Spleen (tissue), 11 donors: ENCODE data around the gene SLC24A3. TPM values are rescaled to one million over a fixed set of nuclear protein-coding genes. Genes with fewer than 3 reads are reported as not detected.

Source experiments
- DNase-seq: peaks from one replicate; pipeline ENCODE4 v3.0.0-alpha.2; 2020
- H3K27ac ChIP-seq, 8 donors: fragments of 200-600 bp; sonication (generic) in 7 of 8; 1 replicate in 4 of 8; 2 replicates in 4 of 8; pipeline versions ENCODE4 v1.5.0 to v1.8.0; 2016 to 2021; ENCODE audit warnings: inconsistent platforms in 4 of 8, mild to moderate bottlenecking in 4 of 8, moderate library complexity in 1 of 8
- H3K27me3 ChIP-seq, 7 donors: fragments of 200-600 bp; sonication (generic) in 6 of 7; replicated peaks in 1 of 7; 1 replicate in 4 of 7; 2 replicates in 3 of 7; pipeline versions ENCODE4 v1.5.0 to v1.8.0; 2016 to 2021; ENCODE audit warnings: inconsistent platforms in 3 of 7, mild to moderate bottlenecking in 1 of 7
- H3K36me3 ChIP-seq, 6 donors: fragments of 200-600 bp; sonication (generic) in 5 of 6; 1 replicate in 4 of 6; 2 replicates in 2 of 6; pipeline versions ENCODE4 v1.5.0 to v1.8.0; 2016 to 2021; ENCODE audit warnings: inconsistent platforms in 2 of 6
- H3K4me1 ChIP-seq, 6 donors: fragments of 200-600 bp; sonication (generic) in 5 of 6; 1 replicate in 3 of 6; 2 replicates in 3 of 6; pipeline versions ENCODE4 v1.5.0 to v1.8.0; 2016 to 2021; ENCODE audit warnings: inconsistent platforms in 3 of 6
- H3K4me3 ChIP-seq, 8 donors: fragments of 200-600 bp; sonication (generic) in 7 of 8; 1 replicate in 4 of 8; 2 replicates in 4 of 8; pipeline versions ENCODE4 v1.5.0 to v1.8.0; 2016 to 2021; ENCODE audit warnings: inconsistent platforms in 4 of 8, mild to moderate bottlenecking in 4 of 8, moderate library complexity in 2 of 8
- H3K9me3 ChIP-seq, 8 donors: fragments of 200-600 bp; sonication (generic) in 7 of 8; 1 replicate in 4 of 8; 2 replicates in 4 of 8; pipeline versions ENCODE4 v1.5.0 to v1.8.0; 2016 to 2021; ENCODE audit warnings: inconsistent platforms in 4 of 8
- CTCF ChIP-seq, 11 experiments: fragments of 200-600 bp in 7 of 11; fragments of 450-650 bp in 4 of 11; sonication (generic) in 4 of 11; IDR thresholded peaks in 8 of 11; conservative IDR thresholded peaks in 3 of 11; 1 replicate in 7 of 11; 2 replicates in 4 of 11; pipeline versions ENCODE4 v1.4.0 to v1.8.0; 2016 to 2021; ENCODE audit warnings: antibody characterized with exemption in 11 of 11, inconsistent platforms in 4 of 11, mild to moderate bottlenecking in 1 of 11
- POLR2A ChIP-seq, 3 donors: fragments of 450-650 bp; IDR thresholded peaks; one replicate each; pipeline ENCODE4 v1.5.1; 2017; ENCODE audit warnings: antibody characterized with exemption in 3 of 3, mild to moderate bottlenecking in 1 of 3
- POLR2AphosphoS5 ChIP-seq, 3 donors: sonication (generic); formaldehyde crosslinking; IDR thresholded peaks; one replicate each; pipeline ENCODE4 v1.5.1; 2017; ENCODE audit warnings: antibody characterized with exemption in 3 of 3
- WGBS, 5 donors: extraction: QIAGEN DNeasy Blood & Tissue Kit in 3 of 5; methylation state at CpG; one replicate each; pipeline versions ENCODE4 v1.1.5 to v1.1.7; 2013 to 2018; 5-methylcytosine and 5-hydroxymethylcytosine counted together
- intact Hi-C: fragments of 100-400 bp; cut with DNase I; formaldehyde crosslinking; loops from one replicate; pipeline ENCODE4 v1.15.0; 2023; ENCODE audit warnings: low total_unique reads
- polyA plus RNA-seq, 3 donors: library from polyadenylated mRNA; stranded (reverse); fragments of 200-250 nt; gene quantifications; one replicate each; pipeline ENCODE4 v1.2.1, GENCODE V29; 2013
- total RNA-seq, 7 donors: library from RNA; depleted of rRNA in 3 of 7; stranded (reverse); fragments of >200 nt in 3 of 7; fragmentation: NEBNext Ultra II Directional in 4 of 7; extraction: Animal tissue kit (Norgen Biotek cat#: 25700) in 4 of 7; gene quantifications; one replicate each; pipeline versions ENCODE4 v1.1.0 to v1.2.1, GENCODE V29; 2016 to 2021
- donor health status: healthy with polysubstance abuse.
- donor health status: DM: no; HTN: no; CAD: no; lungs with moderate emphysema.
- donor health status: DM: no; HTN: no; CAD: no.
- donor health status: Bipolar disorder and iron deficiency.
- donor health status: healthy.
- donor health status: DM: no; HTN: no; CAD: no.
- donor health status: DM: yes; HTN: yes; CAD: no.

Gene SLC24A3
- total and polyA plus RNA-seq, 10 donors = 0.37 to 3.9 (median 2.6) TPM

- no peak for TF ChIP-seq POLR2A (IDR thresholded peaks at IDR 0.05)
- no peak for TF ChIP-seq POLR2AphosphoS5 (IDR thresholded peaks at IDR 0.05)
- TF ChIP-seq CTCF (IDR thresholded peaks at IDR 0.05 in 8 of 11, conservative IDR thresholded peaks at IDR 0.05 in 3 of 11) = no peak
- H3K9me3 ChIP-seq = peaks cover 0 to 4% (median 0%) of the 10 kb centered on the region in 8 donors
- intact Hi-C loops = no loop called here
- no peaks in the 10 kb centered on the region for H3K4me1 ChIP-seq
- 57 to 75% (median 67%) methylated on average over 2 of the region's 2 CpGs for WGBS, 5 donors
- no peaks in the 10 kb centered on the region for H3K27me3 ChIP-seq
- no peak for DNase-seq
- no peak overlapping the region for H3K4me3 ChIP-seq
- H3K36me3 ChIP-seq = no peaks in the 10 kb centered on the region
- no peak overlapping the region for H3K27ac ChIP-seq
Measured at GRCh38 chr20:19181552-19181951, 30.9 kb upstream of the SLC24A3 start.

- Histone ChIP-seq H3K36me3 (no peaks in the 10 kb centered on the region), H3K4me1 (no peaks in the 10 kb centered on the region), H3K27ac (no peak overlapping the region), H3K27me3 (no peaks in the 10 kb centered on the region), H3K9me3 (peaks cover 0 to 12% (median 6%) of the 10 kb centered on the region in 8 donors), H3K4me3 (no peak overlapping the region)
- TF ChIP-seq POLR2A (IDR thresholded peaks at IDR 0.05) (no peak), POLR2AphosphoS5 (IDR thresholded peaks at IDR 0.05) (no peak), CTCF (IDR thresholded peaks at IDR 0.05 in 8 of 11, conservative IDR thresholded peaks at IDR 0.05 in 3 of 11) (no peak)
- intact Hi-C loops = no loop called here
- no peak for DNase-seq
Measured at GRCh38 chr20:19185083-19185482, 27.4 kb upstream of the SLC24A3 start.

- no peak for TF ChIP-seq POLR2A (IDR thresholded peaks at IDR 0.05)
- no peak for TF ChIP-seq CTCF (IDR thresholded peaks at IDR 0.05 in 8 of 11, conservative IDR thresholded peaks at IDR 0.05 in 3 of 11)
- TF ChIP-seq POLR2AphosphoS5 (IDR thresholded peaks at IDR 0.05) = no peak
- intact Hi-C loops = no loop called here
- Histone ChIP-seq H3K4me1 (no peaks in the 10 kb centered on the region), H3K36me3 (no peaks in the 10 kb centered on the region), H3K4me3 (no peak overlapping the region), H3K27ac (no peak overlapping the region), H3K27me3 (no peaks in the 10 kb centered on the region), H3K9me3 (peaks cover 0 to 7% (median 2%) of the 10 kb centered on the region in 8 donors)
- no peak for DNase-seq
- 46 to 69% (median 59%) methylated on average over 5 of the region's 5 CpGs for whole genome bisulfite sequencing, 5 donors
Measured at GRCh38 chr20:19193349-19193748, 19.1 kb upstream of the SLC24A3 start.

DNA sequence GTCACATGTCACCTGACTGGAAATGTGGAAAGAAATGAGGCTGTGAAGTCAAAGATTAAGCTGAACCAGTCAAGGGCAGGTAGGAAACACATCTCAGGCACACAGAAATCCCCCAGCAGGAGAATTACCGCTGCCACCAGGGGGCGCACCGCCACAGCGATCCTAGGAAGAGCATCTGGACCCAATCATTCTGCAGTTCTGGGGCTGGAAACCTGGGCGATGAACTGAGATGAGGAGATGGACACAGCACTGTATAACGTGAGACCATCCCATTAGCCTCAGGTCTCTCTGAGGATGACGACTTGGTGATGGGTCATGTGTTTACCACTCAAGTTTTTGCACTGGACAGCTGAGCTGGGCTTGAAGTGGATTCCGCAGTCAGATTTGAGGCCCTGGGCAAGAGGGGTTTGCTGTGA is 6.5 kb upstream of the SLC24A3 start:
- TF ChIP-seq CTCF (IDR thresholded peaks at IDR 0.05 in 8 of 11, conservative IDR thresholded peaks at IDR 0.05 in 3 of 11) (peak; percentile 18 to 83 (median 72)), POLR2AphosphoS5 (IDR thresholded peaks at IDR 0.05) (no peak)

More for the DNA sequence above, 6.5 kb upstream of the SLC24A3 start:
- no peaks in the 10 kb centered on the region for H3K9me3 ChIP-seq
- peaks cover 0 to 44% (median 8%) of the 10 kb centered on the region in 7 donors for H3K27me3 ChIP-seq
- H3K4me3 ChIP-seq = no peak overlapping the region
- H3K4me1 ChIP-seq = peaks cover 0 to 6% (median under 1%) of the 10 kb centered on the region in 6 donors
- no peaks in the 10 kb centered on the region for H3K36me3 ChIP-seq
- peak; percentile 90 for DNase-seq
- H3K27ac ChIP-seq = no peak overlapping the region
- intact Hi-C loops = loop anchor here (10.0 kb wide), 1 partner anchor 459 kb away; no protein-coding TSS in a partner anchor
- WGBS, 5 donors = 10 to 17% (median 15%) methylated on average over 8 of the region's 8 CpGs
